Kidney capillary endothelial cell (primary cell): ENCODE results near the gene LGALS3BP.

Experiments used
- DNase-seq: peaks from one replicate; pipeline ENCODE4 v3.0.0-alpha.2; 2018; ENCODE audit warnings: low spot score

LGALS3BP gene

DNA sequence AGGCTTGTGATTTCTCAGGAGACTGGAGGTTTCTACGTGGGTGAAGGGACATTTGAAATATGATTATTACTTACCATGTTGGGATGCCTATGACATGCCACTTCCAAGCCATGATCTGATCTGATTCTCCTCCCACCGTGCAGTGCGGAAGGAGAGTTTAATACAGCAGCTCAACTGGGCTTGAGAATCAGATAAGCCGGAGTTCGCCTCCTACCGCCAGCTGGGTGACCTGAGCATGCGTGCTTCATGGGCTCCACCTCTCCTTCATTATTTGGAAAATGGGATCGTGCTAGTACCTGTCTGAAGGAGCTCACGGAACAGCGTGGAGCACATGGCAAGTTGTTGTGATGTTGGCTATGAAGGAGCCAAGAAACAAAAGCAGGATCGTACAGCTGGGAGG, 42.2 kb downstream of the LGALS3BP start:
- DNase-seq, result no peak

GRCh38 chr17:78935419-78936323, 44.1 kb downstream of the LGALS3BP start:
- no peak for DNase-seq

- DNase-seq, result no peak
These were observed 44.9 kb downstream of the LGALS3BP start for GRCh38 chr17:78934681-78935418.

DNA sequence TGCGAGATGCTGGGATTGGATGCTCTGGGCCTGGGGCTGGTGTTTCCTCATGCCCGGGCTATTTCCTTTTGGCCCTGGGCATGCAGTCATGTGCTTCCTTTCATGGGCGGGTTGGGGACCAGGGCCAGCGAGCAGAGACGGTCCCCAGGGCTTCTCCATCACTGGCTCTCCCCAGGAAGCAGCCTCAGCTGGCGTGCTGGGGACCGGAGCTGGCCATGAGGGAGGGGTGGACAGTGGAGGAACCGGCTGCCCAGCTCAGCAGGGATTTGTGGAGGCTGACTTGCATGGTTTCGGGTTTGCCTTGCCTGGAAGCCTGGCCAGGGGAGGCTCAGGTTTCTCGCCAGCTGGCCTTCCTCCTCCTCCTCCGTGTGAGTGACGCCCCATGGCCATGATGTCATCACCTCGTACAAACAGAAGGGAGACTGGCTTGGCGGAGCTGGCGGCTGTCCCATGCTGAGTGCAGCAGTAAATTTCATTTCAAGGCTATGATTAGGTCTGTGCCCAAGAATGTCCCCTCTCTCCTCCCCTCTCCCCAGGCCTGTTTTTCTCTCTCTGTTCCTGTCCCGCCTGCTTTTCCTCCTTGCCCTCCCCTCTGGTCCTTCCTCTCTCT, 45.7 kb downstream of the LGALS3BP start:
- peak; percentile 79 for DNase-seq

- peak; percentile 93 for DNase-seq
These were observed 46.4 kb downstream of the LGALS3BP start for GRCh38 chr17:78933025-78933958.

GRCh38 chr17:78929908-78930775, 49.6 kb downstream of the LGALS3BP start:
- DNase-seq, result no peak

GRCh38 chr17:78925662-78926555, 53.8 kb downstream of the LGALS3BP start:
- DNase-seq, result peak; percentile 45

DNA sequence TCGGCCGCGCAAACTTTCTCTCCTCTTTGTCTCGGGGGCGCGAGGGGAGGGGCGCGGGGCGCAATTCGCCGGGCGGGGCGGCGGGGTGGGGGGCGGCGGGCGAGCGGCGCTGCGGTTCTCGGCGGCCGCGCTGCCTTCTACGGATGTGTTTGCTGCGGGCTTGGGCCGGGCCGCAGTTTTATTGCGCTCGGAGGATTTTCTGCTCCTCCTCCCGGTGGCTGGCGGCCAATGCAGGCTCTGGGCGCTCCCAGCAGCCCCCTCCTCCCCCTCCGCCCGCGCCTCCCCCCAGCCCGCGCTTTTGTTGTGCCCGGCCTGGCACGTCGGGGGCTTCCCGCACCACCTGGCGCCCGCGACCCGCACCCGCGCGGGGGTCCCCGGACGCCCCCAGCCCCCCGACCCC, 54.5 kb downstream of the LGALS3BP start, which contains the start of gene TIMP2:
TIMP2 (minus strand) TSS at position 154 of the 400 bp plus-strand sequence. CDS start 299 bp downstream, outside the sequence.
- peak; percentile 72 for DNase-seq

GRCh38 chr17:78924481-78925151, 55.1 kb downstream of the LGALS3BP start:
- no peak for DNase-seq

- no peak for DNase-seq
These were observed 55.9 kb downstream of the LGALS3BP start for GRCh38 chr17:78923660-78924453.

- DNase-seq, result no peak
These were observed 56.8 kb downstream of the LGALS3BP start for GRCh38 chr17:78922816-78923498.

DNA sequence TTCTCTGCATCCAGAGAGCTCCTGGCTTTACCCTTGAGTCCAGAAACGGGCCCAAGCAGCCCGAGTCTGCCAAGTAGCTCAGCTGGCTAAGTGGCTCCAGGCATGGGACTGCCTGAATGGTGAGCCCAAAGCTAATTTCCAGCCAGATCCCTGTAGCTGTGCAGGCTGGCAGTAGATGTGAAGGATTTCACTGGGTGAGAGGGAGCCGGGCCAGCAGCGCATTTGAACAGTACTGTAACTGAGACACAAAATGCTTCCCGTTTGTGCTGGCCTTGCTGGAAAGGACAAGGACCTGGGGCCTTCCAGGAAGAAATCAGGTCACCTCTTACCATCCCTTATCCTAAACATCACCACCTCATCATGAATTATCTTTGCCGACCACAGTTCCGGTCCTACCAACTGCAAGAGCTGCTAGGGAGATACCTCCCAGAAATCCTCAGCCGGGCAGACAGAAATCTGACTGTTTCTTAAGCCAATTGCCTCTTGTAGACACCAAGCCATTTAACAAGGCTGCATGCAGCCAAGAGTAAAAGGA, 58.2 kb downstream of the LGALS3BP start:
- no peak for DNase-seq
